Measurements from ENCODE around the gene HSPA1L. TPM values are rescaled to one million over a fixed set of nuclear protein-coding genes. Genes with fewer than 3 reads are reported as not detected.
"Not testable (repeated sequence)": the region's sequence is repeated elsewhere in the genome, so short reads cannot be mapped to it uniquely, and the experiment has no call there.

The HSPA1L gene
- total RNA-seq, 2 donors from 2014 or later: 1.5 to 8.5 TPM

GRCh38 chr6:31814677-31815024 lies 432 bp downstream of the HSPA1L start:
- 0% methylated on average over 13 of the region's 13 CpGs for WGBS
- H3K27ac ChIP-seq: peak overlapping the region; percentile 100
- TF ChIP-seq CTCF (IDR thresholded peaks at IDR 0.05): no peak
- TF ChIP-seq POLR2A (IDR thresholded peaks at IDR 0.05): peak; percentile 90
- peak; percentile 100 for TF ChIP-seq POLR2AphosphoS5 (IDR thresholded peaks at IDR 0.05)
- intact Hi-C loops (cut with DNase I): no loop called here
- H3K4me3 ChIP-seq: peak overlapping the region; percentile 44 to 52
- no peaks in the 10 kb centered on the region for H3K9me3 ChIP-seq
- H3K36me3 ChIP-seq: no peaks in the 10 kb centered on the region
- H3K27me3 ChIP-seq (replicated peaks; ENCODE audit: insufficient read depth): no peaks in the 10 kb centered on the region
- peak; percentile 98 for DNase-seq (ENCODE audit: low spot score)
- H3K4me1 ChIP-seq (replicated peaks): no peaks in the 10 kb centered on the region

- H3K27ac ChIP-seq: peak overlapping the region; percentile 100
- intact Hi-C loops (cut with DNase I): no loop called here
- no peak overlapping the region for H3K4me3 ChIP-seq
- H3K4me1 ChIP-seq (replicated peaks): no peaks in the 10 kb centered on the region
- WGBS: 95% methylated on average over 7 of the region's 7 CpGs
- H3K27me3 ChIP-seq (replicated peaks; ENCODE audit: insufficient read depth): no peaks in the 10 kb centered on the region
- no peaks in the 10 kb centered on the region for H3K36me3 ChIP-seq
- no peak for DNase-seq (ENCODE audit: low spot score)
- H3K9me3 ChIP-seq: no peaks in the 10 kb centered on the region
- TF ChIP-seq POLR2A (IDR thresholded peaks at IDR 0.05) (no peak), CTCF (IDR thresholded peaks at IDR 0.05) (no peak), POLR2AphosphoS5 (IDR thresholded peaks at IDR 0.05) (no peak)
Measured at GRCh38 chr6:31813465-31813849, 1.6 kb downstream of the HSPA1L start.

- no peaks in the 10 kb centered on the region for H3K36me3 ChIP-seq
- no peak overlapping the region for H3K4me3 ChIP-seq
- DNase-seq (ENCODE audit: low spot score): no peak
- 89% methylated on average over 12 of the region's 12 CpGs for WGBS
- no peaks in the 10 kb centered on the region for H3K27me3 ChIP-seq (replicated peaks; ENCODE audit: insufficient read depth)
- no peaks in the 10 kb centered on the region for H3K4me1 ChIP-seq (replicated peaks)
- no peaks in the 10 kb centered on the region for H3K9me3 ChIP-seq
- intact Hi-C loops (cut with DNase I): no loop called here
- no peak overlapping the region for H3K27ac ChIP-seq
- TF ChIP-seq POLR2A (IDR thresholded peaks at IDR 0.05) (no peak), CTCF (IDR thresholded peaks at IDR 0.05) (no peak), POLR2AphosphoS5 (IDR thresholded peaks at IDR 0.05) (no peak)
Measured at GRCh38 chr6:31811645-31812044, 3.4 kb downstream of the HSPA1L start.

GRCh38 chr6:31808599-31808998 lies 6.5 kb downstream of the HSPA1L start:
- H3K9me3 ChIP-seq; H3K27ac ChIP-seq; H3K4me1 ChIP-seq (replicated peaks); H3K27me3 ChIP-seq (replicated peaks; ENCODE audit: insufficient read depth); intact Hi-C loops (cut with DNase I); H3K36me3 ChIP-seq; H3K4me3 ChIP-seq; DNase-seq (ENCODE audit: low spot score): not testable (repeated sequence)
- WGBS: 90% methylated on average over 10 of the region's 10 CpGs

- Histone ChIP-seq H3K4me1 (replicated peaks) (no peaks in the 10 kb centered on the region), H3K27me3 (replicated peaks; ENCODE audit: insufficient read depth) (no peaks in the 10 kb centered on the region), H3K4me3 (peak within 1 kb of the TSS; percentile 48 to 52), H3K36me3 (no peaks in the 10 kb centered on the region), H3K27ac (peak within 1 kb of the TSS; percentile 93 to 95), H3K9me3 (no peaks in the 10 kb centered on the region)
- under 1% methylated on average over 40 of the region's 51 CpGs for WGBS
- intact Hi-C loops (cut with DNase I): no loop called here
- TF ChIP-seq POLR2AphosphoS5 (IDR thresholded peaks at IDR 0.05): peak; percentile 100
- peak in 3 of 4 experiments; percentile 30 to 54 (median 49) for TF ChIP-seq CTCF (IDR thresholded peaks at IDR 0.05)
- TF ChIP-seq POLR2A (IDR thresholded peaks at IDR 0.05): peak; percentile 97
- DNase-seq (ENCODE audit: low spot score): peak; percentile 97
Measured at GRCh38 chr6:31806470-31807272, 8.4 kb downstream of the HSPA1L start, which contains the start of gene LSM2. Gene LSM2 (minus strand): TSS chr6:31806966. CDS start chr6:31806757, 209 bp downstream.
